ENCODE data around the gene TWF1.
"Not testable (repeated sequence)": the region's sequence is repeated elsewhere in the genome, so short reads cannot be mapped to it uniquely, and the experiment has no call there.

TWF1 gene

GRCh38 chr12:43805860-43806736 is at the start of gene TWF1:
Gene TWF1 (minus strand): TSS chr12:43806317. CDS start chr12:43806245, 72 bp downstream.
- in situ Hi-C loops (cut with MboI; ENCODE audit: low sequenced_read_pairs) = no loop called here

GRCh38 chr12:43852744-43853143 is 46.6 kb upstream of the TWF1 start:
- in situ Hi-C loops (cut with MboI; ENCODE audit: low sequenced_read_pairs) = no loop called here

- in situ Hi-C loops (cut with MboI; ENCODE audit: low sequenced_read_pairs) = no loop called here
Measured at GRCh38 chr12:43848786-43849185, 42.7 kb upstream of the TWF1 start.

- in situ Hi-C loops (cut with MboI; ENCODE audit: low sequenced_read_pairs) = no loop called here
Measured at GRCh38 chr12:43848226-43848507, 42.0 kb upstream of the TWF1 start.

- in situ Hi-C loops (cut with MboI; ENCODE audit: low sequenced_read_pairs) = not testable (repeated sequence)
Measured at GRCh38 chr12:43847425-43848225, 41.5 kb upstream of the TWF1 start.

- in situ Hi-C loops (cut with MboI; ENCODE audit: low sequenced_read_pairs) = no loop called here
Measured at GRCh38 chr12:43842259-43842658, 36.1 kb upstream of the TWF1 start.

- in situ Hi-C loops (cut with MboI; ENCODE audit: low sequenced_read_pairs) = no loop called here
Measured at GRCh38 chr12:43841253-43841652, 35.1 kb upstream of the TWF1 start.

- in situ Hi-C loops (cut with MboI; ENCODE audit: low sequenced_read_pairs) = no loop called here
Measured at GRCh38 chr12:43840338-43840737, 34.2 kb upstream of the TWF1 start.

GRCh38 chr12:43836475-43836989 is 30.4 kb upstream of the TWF1 start:
- in situ Hi-C loops (cut with MboI; ENCODE audit: low sequenced_read_pairs) = no loop called here

GRCh38 chr12:43835656-43836474 is 29.7 kb upstream of the TWF1 start, which contains the start of gene TMEM117:
Gene TMEM117 (plus strand): TSS chr12:43836081.
- in situ Hi-C loops (cut with MboI; ENCODE audit: low sequenced_read_pairs) = no loop called here

- in situ Hi-C loops (cut with MboI; ENCODE audit: low sequenced_read_pairs) = no loop called here
Measured at GRCh38 chr12:43835264-43835655, 29.1 kb upstream of the TWF1 start.

GRCh38 chr12:43832463-43833168 is 26.5 kb upstream of the TWF1 start:
- in situ Hi-C loops (cut with MboI; ENCODE audit: low sequenced_read_pairs) = no loop called here

- in situ Hi-C loops (cut with MboI; ENCODE audit: low sequenced_read_pairs) = no loop called here
Measured at GRCh38 chr12:43827093-43827492, 21.0 kb upstream of the TWF1 start.

- in situ Hi-C loops (cut with MboI; ENCODE audit: low sequenced_read_pairs) = no loop called here
Measured at GRCh38 chr12:43826681-43827080, 20.6 kb upstream of the TWF1 start.

- in situ Hi-C loops (cut with MboI; ENCODE audit: low sequenced_read_pairs) = no loop called here
Measured at GRCh38 chr12:43824207-43824775, 18.2 kb upstream of the TWF1 start.

- in situ Hi-C loops (cut with MboI; ENCODE audit: low sequenced_read_pairs) = no loop called here
Measured at GRCh38 chr12:43816168-43816567, 10.1 kb upstream of the TWF1 start.

GRCh38 chr12:43815416-43815815 is 9.3 kb upstream of the TWF1 start:
- in situ Hi-C loops (cut with MboI; ENCODE audit: low sequenced_read_pairs) = no loop called here

- in situ Hi-C loops (cut with MboI; ENCODE audit: low sequenced_read_pairs) = no loop called here
Measured at GRCh38 chr12:43812926-43813325, 6.8 kb upstream of the TWF1 start.

GRCh38 chr12:43812057-43812456 is 5.9 kb upstream of the TWF1 start:
- in situ Hi-C loops (cut with MboI; ENCODE audit: low sequenced_read_pairs) = no loop called here

- in situ Hi-C loops (cut with MboI; ENCODE audit: low sequenced_read_pairs) = no loop called here
Measured at GRCh38 chr12:43807386-43807785, 1.3 kb upstream of the TWF1 start.
